ENCODE results near the gene KLHDC8B.

KLHDC8B gene

GRCh38 chr3:49158792-49159191 is 12.6 kb upstream of the KLHDC8B start:
- no peak for DNase-seq (ENCODE audit: low read depth)

DNA sequence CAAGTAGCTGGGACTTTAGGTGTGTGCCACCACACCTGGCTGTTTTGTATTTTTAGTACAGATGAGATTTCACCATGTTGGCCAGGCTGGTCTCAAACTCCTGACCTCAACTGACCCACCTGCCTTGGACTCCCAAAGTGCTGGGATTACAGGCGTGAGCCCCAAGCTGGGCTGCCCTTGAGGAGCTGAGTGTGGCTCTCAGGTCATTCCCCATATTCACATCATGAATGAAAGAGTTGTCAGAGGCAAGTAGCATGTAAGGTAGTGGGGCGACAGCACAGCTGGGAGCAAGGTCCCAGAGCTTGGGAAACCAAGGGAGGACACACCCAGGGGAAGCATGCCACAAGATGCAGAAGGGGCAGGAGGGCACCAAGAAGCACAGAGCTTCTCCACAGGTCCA is 10.2 kb upstream of the KLHDC8B start:
- DNase-seq (ENCODE audit: low read depth) = no peak

DNA sequence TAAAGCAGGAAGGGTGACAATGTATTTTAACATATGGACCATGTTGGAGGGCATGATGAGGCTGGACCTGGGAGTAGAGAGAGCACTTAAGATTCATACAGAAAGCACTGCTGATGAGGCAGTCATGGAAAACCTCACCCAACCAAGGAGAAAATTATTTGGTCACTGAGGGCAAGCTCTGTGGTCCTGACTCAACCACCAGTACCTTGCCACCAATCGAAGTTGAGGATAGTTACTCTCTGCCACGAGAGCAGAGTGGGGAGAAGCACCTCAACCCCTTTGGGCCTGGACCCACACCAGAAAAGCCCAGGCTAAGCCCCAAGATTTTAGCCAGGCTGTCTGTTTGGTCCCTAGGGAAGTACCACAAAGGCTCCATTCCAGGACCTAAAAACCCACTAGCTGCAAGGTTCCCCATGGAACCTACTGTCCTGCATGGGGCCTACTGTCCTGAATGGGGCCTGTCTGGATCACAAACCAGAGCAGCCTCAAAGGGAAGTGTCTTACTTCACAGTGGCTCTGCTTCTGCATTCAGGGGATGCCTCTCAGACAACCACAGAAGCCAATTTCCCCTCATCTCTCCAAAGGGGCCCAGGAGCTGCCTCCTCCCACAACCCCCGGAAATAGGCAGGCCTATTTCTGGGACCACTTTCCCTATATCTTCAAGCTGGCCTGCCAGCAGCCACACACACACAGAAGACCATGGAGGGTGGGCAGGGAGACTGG is 9.4 kb upstream of the KLHDC8B start:
- DNase-seq (ENCODE audit: low read depth) = no peak

GRCh38 chr3:49162751-49163419 is 8.5 kb upstream of the KLHDC8B start:
- DNase-seq (ENCODE audit: low read depth) = no peak

DNA sequence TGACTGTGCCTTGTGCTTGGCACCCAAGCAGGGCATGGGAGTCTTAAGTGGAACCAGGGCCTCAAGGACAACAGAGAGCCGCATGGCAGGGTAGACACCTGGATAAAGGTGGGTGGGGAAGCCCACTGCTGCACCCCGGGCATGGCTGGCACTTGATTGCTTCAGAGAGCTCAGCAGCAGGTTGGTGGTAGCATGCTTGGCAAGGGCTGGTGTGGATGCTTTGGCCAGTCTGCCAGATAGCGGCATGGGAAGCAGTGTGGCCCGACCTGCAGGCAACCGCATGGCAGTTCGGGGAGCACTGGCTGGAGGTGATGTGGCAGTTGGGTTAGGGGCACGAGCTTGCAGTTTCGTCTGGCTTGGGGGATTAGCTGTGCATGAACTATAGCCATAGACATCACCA is 7.8 kb upstream of the KLHDC8B start:
- no peak for DNase-seq (ENCODE audit: low read depth)

DNA sequence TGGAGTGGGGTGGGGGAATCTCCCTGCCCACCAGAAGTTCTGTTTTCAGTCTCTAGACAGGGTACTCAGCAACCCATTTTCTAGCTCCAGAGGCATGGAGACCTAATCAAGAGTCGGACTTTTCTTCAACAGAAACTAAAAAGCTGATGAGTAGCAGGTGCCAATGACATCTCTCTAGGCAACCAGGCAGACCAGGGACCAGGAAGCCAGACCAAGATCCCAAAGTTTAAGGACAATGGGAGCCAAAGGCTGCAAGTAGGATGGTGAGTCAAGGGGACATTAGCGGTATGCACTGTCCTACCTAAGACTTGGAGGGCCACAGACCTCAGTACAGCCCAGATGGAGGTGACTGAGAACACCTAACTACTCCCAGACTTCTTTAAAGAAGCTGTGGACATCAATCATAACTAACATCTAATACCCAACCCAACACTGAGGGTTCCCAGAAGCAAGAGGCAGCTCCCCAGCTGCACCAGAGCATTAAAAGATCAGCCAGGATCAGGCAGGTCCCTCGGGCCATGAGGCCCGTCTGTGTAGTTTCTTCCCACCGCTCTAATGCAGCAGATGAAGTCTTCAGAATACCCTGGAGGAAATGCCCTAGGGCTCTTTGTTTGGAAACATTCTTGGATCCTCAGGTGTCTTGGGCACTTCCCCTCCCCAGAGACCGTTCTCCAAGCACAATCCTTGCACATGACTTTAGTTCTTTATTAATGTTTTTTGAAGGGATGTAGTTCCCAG is 6.2 kb upstream of the KLHDC8B start:
- no peak for DNase-seq (ENCODE audit: low read depth)

GRCh38 chr3:49165771-49166751 is 5.3 kb upstream of the KLHDC8B start, which contains the start of gene CCDC71:
Gene CCDC71, minus strand, starts transcription at chr3:49166331. Its CDS starts 2,123 bp downstream, at chr3:49164208.
- DNase-seq (ENCODE audit: low read depth) = peak; percentile 29

DNA sequence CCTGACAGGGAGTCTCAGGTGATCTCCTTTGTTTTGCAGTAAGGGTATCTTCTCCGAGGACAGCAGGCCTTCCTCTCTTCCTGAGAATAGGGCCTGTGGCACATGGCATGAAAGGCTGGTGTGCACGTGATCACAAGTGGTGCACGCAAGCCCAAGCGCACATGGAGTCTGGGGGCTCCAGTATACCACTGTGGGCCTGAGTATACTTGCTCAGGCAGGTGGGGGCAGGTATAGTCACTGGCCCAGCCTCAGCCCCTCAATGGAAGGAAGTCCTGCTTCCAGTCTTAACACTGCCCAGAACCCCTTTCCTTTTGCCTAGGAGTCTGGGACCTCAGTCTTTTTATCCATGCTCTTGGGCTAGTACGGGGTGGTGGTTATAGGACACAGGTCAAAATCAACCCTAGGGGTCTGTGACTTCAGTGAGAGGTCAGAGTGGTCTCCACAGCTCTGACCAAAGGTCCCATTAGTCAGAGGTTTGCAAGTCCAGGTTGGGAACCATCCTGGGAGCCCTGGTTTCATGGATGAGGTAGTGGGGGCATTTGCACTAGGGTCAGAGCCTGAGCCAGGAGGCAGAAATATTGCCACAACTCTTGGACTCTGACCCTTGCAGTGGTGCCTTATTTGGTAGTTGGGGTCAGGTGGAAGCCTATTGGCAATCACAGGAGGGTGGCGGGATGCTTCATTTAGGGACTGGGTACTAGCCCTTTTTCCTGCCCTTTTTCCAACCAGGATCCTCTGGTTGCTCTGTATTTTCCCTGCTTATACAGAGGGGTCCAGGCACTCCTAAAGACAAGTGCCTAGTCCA is 4.4 kb upstream of the KLHDC8B start:
- no peak for DNase-seq (ENCODE audit: low read depth)

- DNase-seq (ENCODE audit: low read depth) = no peak
Measured at GRCh38 chr3:49170744-49171118, 667 bp upstream of the KLHDC8B start.

DNA sequence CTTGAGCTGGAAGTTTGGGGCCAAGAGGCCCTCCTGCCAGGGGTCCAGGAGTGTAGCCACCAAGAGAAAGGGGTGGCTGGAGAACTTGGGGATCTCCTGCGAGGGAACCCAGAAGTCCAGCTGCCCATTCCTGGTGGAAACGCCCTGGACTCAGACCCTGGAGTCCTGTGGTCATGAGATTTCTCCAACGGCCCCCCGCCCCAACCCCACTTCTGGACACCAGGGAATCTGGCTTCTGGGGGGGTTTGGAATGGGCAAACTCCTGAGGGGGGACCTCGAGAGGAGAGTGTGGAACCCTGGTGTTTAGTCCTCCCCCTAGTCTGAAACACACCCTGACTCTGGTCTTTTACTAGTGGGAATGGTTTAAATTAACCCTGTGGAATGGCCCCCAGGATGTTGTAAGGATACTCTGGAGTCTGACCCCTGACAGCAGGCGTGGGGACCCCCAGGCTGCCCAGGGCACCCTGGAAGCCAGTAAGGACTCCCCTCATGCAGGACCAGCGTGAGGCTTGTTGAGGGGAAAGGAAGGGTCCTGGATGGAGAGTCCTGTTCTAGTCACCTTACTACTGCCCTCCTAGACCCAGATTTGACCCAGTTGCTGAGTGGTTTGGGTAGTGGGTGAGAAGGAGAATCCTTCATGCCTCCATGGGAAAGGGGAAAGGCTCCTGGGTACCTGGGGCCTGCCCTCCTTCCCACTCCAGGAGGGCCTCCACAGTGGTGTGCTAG is 540 bp downstream of the KLHDC8B start:
- DNase-seq (ENCODE audit: low read depth) = no peak

DNA sequence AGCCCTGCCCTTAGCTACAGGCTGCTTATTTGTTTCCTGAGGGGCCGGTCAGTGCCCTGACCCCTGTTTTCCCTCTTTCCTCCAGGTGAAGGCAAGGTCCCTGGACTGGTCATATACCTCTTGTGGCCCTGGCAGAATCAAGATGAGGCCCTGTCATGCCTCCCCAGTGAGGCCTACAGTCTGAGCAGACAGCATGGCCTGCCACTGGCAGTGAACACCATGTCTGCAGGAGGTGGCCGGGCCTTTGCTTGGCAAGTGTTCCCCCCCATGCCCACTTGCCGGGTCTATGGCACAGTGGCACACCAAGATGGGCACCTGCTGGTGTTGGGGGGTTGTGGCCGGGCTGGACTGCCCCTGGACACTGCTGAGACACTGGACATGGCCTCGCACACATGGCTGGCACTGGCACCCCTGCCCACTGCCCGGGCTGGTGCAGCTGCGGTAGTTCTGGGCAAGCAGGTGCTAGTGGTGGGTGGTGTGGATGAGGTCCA is 1.2 kb downstream of the KLHDC8B start:
- DNase-seq (ENCODE audit: low read depth) = no peak

- DNase-seq (ENCODE audit: low read depth) = no peak
Measured at GRCh38 chr3:49173116-49173791, 1.9 kb downstream of the KLHDC8B start.

GRCh38 chr3:49173792-49174170 is 2.4 kb downstream of the KLHDC8B start:
- DNase-seq (ENCODE audit: low read depth) = no peak

DNA sequence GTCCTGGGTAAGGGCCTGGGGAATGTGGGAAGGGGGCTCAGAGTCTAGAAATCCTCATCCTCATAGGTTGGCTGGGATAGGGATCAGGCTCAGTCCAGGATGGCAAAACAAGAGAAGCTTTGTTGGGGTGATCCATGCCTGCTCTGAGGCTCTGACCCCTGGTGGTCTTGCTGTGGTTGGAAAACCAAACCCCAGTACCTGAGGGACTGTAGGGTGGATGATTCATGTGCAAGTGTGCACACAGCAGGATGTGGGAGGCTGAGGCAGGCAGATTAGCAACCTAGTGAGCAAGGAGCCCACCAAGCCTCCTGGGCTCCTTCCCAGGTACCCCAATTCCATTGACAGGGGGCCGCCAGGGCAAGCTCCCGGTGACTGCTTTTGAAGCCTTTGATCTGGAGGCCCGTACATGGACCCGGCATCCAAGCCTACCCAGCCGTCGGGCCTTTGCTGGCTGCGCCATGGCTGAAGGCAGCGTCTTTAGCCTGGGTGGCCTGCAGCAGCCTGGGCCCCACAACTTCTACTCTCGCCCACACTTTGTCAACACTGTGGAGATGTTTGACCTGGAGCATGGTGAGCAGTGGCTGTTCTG is 3.1 kb downstream of the KLHDC8B start:
- DNase-seq (ENCODE audit: low read depth) = no peak

- no peak for DNase-seq (ENCODE audit: low read depth)
Measured at GRCh38 chr3:49175530-49175929, 4.1 kb downstream of the KLHDC8B start.

DNA sequence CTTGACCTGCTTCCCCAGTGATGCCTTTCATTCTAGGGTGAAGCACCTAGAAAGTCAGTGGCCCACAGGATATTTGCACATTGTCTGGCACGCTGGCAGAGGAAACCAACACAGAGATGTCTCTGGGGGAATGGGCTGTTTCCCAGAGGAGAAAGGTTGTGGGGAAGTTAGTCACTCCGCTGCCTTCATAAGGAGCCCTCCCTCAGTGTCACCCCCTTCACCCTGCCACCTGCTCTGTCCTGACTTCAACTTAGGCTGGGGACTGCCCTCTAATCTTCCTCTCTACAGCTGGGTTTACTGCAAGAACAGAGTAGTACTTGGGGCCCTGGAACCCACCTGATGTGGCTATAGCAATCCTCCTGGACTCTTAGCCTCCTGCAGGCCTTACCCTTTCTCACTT is 5.7 kb downstream of the KLHDC8B start:
- DNase-seq (ENCODE audit: low read depth) = no peak

GRCh38 chr3:49180116-49180515 is 8.7 kb downstream of the KLHDC8B start:
- DNase-seq (ENCODE audit: low read depth) = no peak

DNA sequence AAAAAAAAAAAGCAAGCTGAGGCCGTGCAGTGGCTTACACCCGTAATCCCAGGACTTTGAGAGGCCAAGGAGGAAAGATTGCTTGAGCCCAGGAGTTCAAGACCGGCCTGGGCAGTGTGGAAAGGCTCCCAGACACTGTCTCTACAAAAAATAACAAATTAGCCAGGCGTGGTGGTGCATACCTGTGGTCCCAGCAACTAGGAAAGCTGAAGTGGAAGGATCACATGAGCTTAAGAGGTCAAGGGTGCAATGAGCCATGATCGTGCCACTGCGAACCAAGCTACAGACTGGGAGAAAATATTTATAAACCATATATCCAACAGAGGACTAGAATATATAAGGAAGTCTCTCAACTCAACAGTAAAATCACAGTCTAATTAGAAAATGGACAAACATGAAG is 10.0 kb downstream of the KLHDC8B start:
- DNase-seq (ENCODE audit: low read depth) = no peak

DNA sequence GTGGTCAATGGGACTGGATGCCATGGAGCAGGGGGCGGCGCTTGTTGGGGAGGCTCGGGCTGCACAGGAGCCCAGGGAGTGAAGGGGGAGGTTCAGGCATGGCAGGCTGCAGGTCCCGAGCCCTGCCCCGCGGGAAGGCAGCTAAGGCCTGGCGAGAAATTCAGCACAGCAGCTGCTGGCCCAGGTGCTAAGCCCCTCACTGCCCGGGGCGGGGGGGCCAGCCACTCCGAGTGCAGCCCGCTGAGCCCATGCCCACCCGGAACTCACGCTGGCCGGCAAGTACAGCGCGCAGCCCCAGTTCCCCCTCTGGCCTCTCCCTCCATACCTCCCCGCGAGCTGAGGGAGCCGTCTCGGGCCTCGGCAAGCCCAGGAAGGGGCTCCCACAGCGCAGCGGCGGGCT is 11.3 kb downstream of the KLHDC8B start:
- no peak for DNase-seq (ENCODE audit: low read depth)

Data from stromal cell of bone marrow (primary cell).